NCI-H1092 treated with DMSO at 0.1 percent for 48 hours (cell line): Measurements from ENCODE around the gene FAM83D.
"Not testable (repeated sequence)": the region's sequence is repeated elsewhere in the genome, so short reads cannot be mapped to it uniquely, and the experiment has no call there.

Experiments used
- DNase-seq: peaks from one replicate; lab custom pipeline; 2025; lab: John Stamatoyannopoulos, UW

FAM83D gene

GRCh38 chr20:38934530-38934929, 8.3 kb downstream of the FAM83D start:
- no peak for DNase-seq

GRCh38 chr20:38935285-38935684, 9.1 kb downstream of the FAM83D start:
- DNase-seq: no peak

GRCh38 chr20:38935967-38936407, 9.8 kb downstream of the FAM83D start:
- DNase-seq: no peak

GRCh38 chr20:38937000-38937399, 10.8 kb downstream of the FAM83D start:
- DNase-seq: no peak

GRCh38 chr20:38937978-38938473, 11.8 kb downstream of the FAM83D start:
- DNase-seq: no peak

- DNase-seq: no peak
Observed at GRCh38 chr20:38939686-38940085, 13.5 kb downstream of the FAM83D start.

GRCh38 chr20:38940644-38941043, 14.4 kb downstream of the FAM83D start:
- DNase-seq: no peak

GRCh38 chr20:38941726-38942389, 15.6 kb downstream of the FAM83D start:
- DNase-seq: no peak

GRCh38 chr20:38945012-38945411, 18.8 kb downstream of the FAM83D start:
- DNase-seq: no peak

- DNase-seq: no peak
Observed at GRCh38 chr20:38946836-38947235, 20.6 kb downstream of the FAM83D start.

GRCh38 chr20:38947931-38948362, 21.7 kb downstream of the FAM83D start:
- no peak for DNase-seq

GRCh38 chr20:38950254-38950653, 24.0 kb downstream of the FAM83D start:
- no peak for DNase-seq

- no peak for DNase-seq
Observed at GRCh38 chr20:38951611-38952010, 25.4 kb downstream of the FAM83D start.

- no peak for DNase-seq
Observed at GRCh38 chr20:38952153-38952552, 25.9 kb downstream of the FAM83D start.

- no peak for DNase-seq
Observed at GRCh38 chr20:38953630-38954340, 27.6 kb downstream of the FAM83D start.

GRCh38 chr20:38957235-38957876, 31.1 kb downstream of the FAM83D start:
- DNase-seq: no peak

GRCh38 chr20:38957915-38958485, 31.8 kb downstream of the FAM83D start:
- no peak for DNase-seq

- DNase-seq: not testable (repeated sequence)
Observed at GRCh38 chr20:38960187-38960687, 34.0 kb downstream of the FAM83D start.

GRCh38 chr20:38961530-38962043, 35.4 kb downstream of the FAM83D start:
- DNase-seq: peak; percentile 58

GRCh38 chr20:38962044-38962927, 36.1 kb downstream of the FAM83D start, which contains the start of gene DHX35:
Gene DHX35 (plus strand): TSS chr20:38962344. CDS start chr20:38962368, 24 bp downstream.
- DNase-seq: peak; percentile 97

- DNase-seq: peak; percentile 45
Observed at GRCh38 chr20:38962928-38963401, 36.7 kb downstream of the FAM83D start.
